ENCODE measurements around the gene ALLC. TPM values are rescaled to one million over a fixed set of nuclear protein-coding genes. Genes with fewer than 3 reads are reported as not detected.
"Not testable (repeated sequence)": the region's sequence is repeated elsewhere in the genome, so short reads cannot be mapped to it uniquely, and the experiment has no call there.

ALLC gene
- polyA plus RNA-seq (2013, experiment 1 of 4), result not detected
- polyA plus RNA-seq (2013, experiment 2 of 4), result not detected
- not detected for polyA plus RNA-seq (2013, experiment 3 of 4)
- not detected for polyA plus RNA-seq (2013, experiment 4 of 4)

DNA sequence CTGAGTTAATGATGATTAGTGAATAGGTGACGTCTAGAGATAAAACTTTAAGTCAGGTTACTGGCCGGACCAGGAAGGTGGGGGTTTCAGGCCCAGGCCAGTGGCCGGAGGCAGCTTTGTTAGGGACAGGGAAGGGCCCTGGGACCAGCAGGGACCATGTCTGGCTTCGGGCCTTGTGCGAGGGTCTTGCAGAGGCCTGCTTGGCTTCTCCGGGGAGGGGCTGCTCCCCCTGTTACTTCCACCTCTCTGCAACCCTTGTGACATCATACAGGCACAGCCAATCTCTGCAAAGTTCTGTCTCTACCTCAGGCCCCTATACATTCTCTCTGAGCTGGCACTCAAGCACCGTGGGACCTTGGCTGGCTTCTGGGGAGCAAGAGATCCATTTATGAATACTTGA is at the start of gene ALLC:
TSS of gene ALLC (plus strand) at position 320 of the 400 bp plus-strand sequence. CDS start 12,958 bp downstream, outside the sequence.
- Histone ChIP-seq H3K27me3 (ENCODE audit: control insufficient read depth, insufficient read depth, low read length, poor library complexity, severe bottlenecking) (no peaks in the 10 kb centered on the region), H3K27ac (ENCODE audit: insufficient read depth, low read depth, low read length, poor library complexity, severe bottlenecking) (no peak within 1 kb of the TSS)
- WGBS, 2 experiments, result 90 to 92% methylated on average over 7 of the region's 7 CpGs

DNA sequence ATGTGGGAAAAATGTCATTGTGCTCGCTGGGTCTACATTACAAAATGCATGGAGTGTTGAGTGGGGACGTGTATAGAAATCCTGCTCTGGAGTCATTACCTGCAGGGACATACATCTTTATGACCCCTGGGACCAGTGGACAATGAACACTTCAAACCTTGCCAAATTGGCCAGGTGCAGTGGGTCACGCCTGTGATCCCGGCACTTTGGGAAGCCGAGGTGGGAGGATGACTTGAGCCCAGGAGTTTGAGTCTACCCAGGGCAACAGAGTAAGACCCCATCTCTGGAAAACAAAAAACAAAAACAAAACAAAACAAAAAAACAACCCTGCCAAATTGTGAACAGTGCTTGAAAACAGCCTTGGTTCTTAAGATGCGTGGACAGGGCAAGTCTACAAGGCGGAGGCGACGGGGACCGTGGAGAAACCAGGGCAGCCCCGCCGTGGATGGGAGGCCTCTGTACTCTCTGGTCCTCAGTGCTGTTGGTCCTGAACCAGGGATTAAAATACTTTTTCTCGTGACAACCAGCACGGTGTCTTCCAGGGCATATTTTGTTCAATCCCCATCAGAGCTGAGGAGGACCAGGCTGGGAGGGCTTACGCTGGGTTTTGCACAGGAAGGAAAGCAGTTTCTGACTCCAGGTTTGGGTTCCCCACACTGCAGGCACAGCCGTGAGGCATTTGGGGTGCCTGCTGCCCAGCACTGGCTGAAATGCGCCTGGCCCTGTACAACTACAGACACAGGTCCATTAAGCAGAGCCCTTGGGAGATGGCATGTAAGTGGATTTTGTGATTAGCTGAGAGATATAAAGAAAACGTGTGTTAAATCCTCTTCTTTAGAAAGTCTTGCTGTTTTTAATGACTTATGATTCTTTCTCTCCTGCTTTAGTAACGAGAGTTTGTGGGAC is 49.4 kb upstream of the ALLC start:
- Histone ChIP-seq H3K4me1 (ENCODE audit: control insufficient read depth, insufficient read depth, low read length) (peaks cover 10% of the 10 kb centered on the region), H3K4me3 (ENCODE audit: insufficient read depth, low read depth, low read length) (no peak overlapping the region), H3K9me3 (ENCODE audit: control insufficient read depth, low read length) (no peaks in the 10 kb centered on the region), H3K36me3 (ENCODE audit: control insufficient read depth, insufficient read depth, low read length) (no peaks in the 10 kb centered on the region), H3K27ac (ENCODE audit: insufficient read depth, low read depth, low read length, poor library complexity, severe bottlenecking) (no peak overlapping the region), H3K27me3 (ENCODE audit: control insufficient read depth, insufficient read depth, low read length, poor library complexity, severe bottlenecking) (peaks cover 63% of the 10 kb centered on the region)
- WGBS, 2 experiments, result 93 to 94% methylated on average over 18 to 19 of the region's 19 CpGs

More for the DNA sequence above, at the start of gene ALLC:
- H3K36me3 ChIP-seq (ENCODE audit: control insufficient read depth, insufficient read depth, low read length), result no peaks in the 10 kb centered on the region
- no peaks in the 10 kb centered on the region for H3K9me3 ChIP-seq (ENCODE audit: control insufficient read depth, low read length)
- H3K4me1 ChIP-seq (ENCODE audit: control insufficient read depth, insufficient read depth, low read length), result peaks cover 19% of the 10 kb centered on the region
- H3K4me3 ChIP-seq (ENCODE audit: insufficient read depth, low read depth, low read length), result no peak within 1 kb of the TSS

DNA sequence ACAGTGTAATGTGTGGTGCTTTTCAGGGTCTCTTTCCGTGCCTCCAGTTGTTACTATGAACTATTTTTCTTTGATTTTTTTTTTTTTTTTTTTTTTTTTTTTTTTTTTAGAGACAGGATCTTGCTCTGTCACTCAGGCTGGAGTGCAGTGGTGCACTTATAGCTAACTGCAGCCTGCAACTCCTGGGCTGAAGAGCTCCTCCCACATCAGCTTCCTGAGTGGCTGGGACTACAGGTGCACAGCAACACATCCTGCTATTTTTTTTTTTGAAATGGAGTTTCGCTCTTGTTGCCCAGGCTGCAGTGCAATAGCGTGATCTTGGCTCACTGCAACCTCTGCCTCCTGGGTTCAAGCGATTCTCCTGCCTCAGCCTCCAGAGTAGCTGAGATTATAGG is 48.7 kb upstream of the ALLC start:
- not testable (repeated sequence) for H3K9me3 ChIP-seq (ENCODE audit: control insufficient read depth, low read length); H3K36me3 ChIP-seq (ENCODE audit: control insufficient read depth, insufficient read depth, low read length); H3K4me1 ChIP-seq (ENCODE audit: control insufficient read depth, insufficient read depth, low read length); H3K4me3 ChIP-seq (ENCODE audit: insufficient read depth, low read depth, low read length); H3K27ac ChIP-seq (ENCODE audit: insufficient read depth, low read depth, low read length, poor library complexity, severe bottlenecking)
- 89 to 97% methylated on average over 3 of the region's 4 CpGs for WGBS, 2 experiments
- H3K27me3 ChIP-seq (ENCODE audit: control insufficient read depth, insufficient read depth, low read length, poor library complexity, severe bottlenecking), result peaks cover 63% of the 10 kb centered on the region

GRCh38 chr2:3610415-3610814 is 47.6 kb upstream of the ALLC start:
- Histone ChIP-seq H3K27me3 (ENCODE audit: control insufficient read depth, insufficient read depth, low read length, poor library complexity, severe bottlenecking) (peaks cover 63% of the 10 kb centered on the region), H3K9me3 (ENCODE audit: control insufficient read depth, low read length) (no peaks in the 10 kb centered on the region), H3K4me3 (ENCODE audit: insufficient read depth, low read depth, low read length) (no peak overlapping the region), H3K27ac (ENCODE audit: insufficient read depth, low read depth, low read length, poor library complexity, severe bottlenecking) (no peak overlapping the region), H3K4me1 (ENCODE audit: control insufficient read depth, insufficient read depth, low read length) (peaks cover 10% of the 10 kb centered on the region), H3K36me3 (ENCODE audit: control insufficient read depth, insufficient read depth, low read length) (no peaks in the 10 kb centered on the region)
- WGBS, 2 experiments, result 94 to 96% methylated on average over 9 of the region's 9 CpGs

GRCh38 chr2:3610881-3611505 is 47.0 kb upstream of the ALLC start:
- H3K4me3 ChIP-seq (ENCODE audit: insufficient read depth, low read depth, low read length), result no peak overlapping the region
- no peaks in the 10 kb centered on the region for H3K36me3 ChIP-seq (ENCODE audit: control insufficient read depth, insufficient read depth, low read length)
- H3K9me3 ChIP-seq (ENCODE audit: control insufficient read depth, low read length), result no peaks in the 10 kb centered on the region
- H3K4me1 ChIP-seq (ENCODE audit: control insufficient read depth, insufficient read depth, low read length), result peaks cover 10% of the 10 kb centered on the region
- WGBS, 2 experiments, result 83 to 86% methylated on average over 23 of the region's 23 CpGs
- H3K27me3 ChIP-seq (ENCODE audit: control insufficient read depth, insufficient read depth, low read length, poor library complexity, severe bottlenecking), result peaks cover 58% of the 10 kb centered on the region
- peak overlapping the region; percentile 40 for H3K27ac ChIP-seq (ENCODE audit: insufficient read depth, low read depth, low read length, poor library complexity, severe bottlenecking)

- no peak overlapping the region for H3K4me3 ChIP-seq (ENCODE audit: insufficient read depth, low read depth, low read length)
- WGBS, 2 experiments, result 58 to 62% methylated on average over 7 to 10 of the region's 11 CpGs
- H3K9me3 ChIP-seq (ENCODE audit: control insufficient read depth, low read length), result no peaks in the 10 kb centered on the region
- H3K36me3 ChIP-seq (ENCODE audit: control insufficient read depth, insufficient read depth, low read length), result no peaks in the 10 kb centered on the region
- H3K4me1 ChIP-seq (ENCODE audit: control insufficient read depth, insufficient read depth, low read length), result peaks cover 10% of the 10 kb centered on the region
- peaks cover 55% of the 10 kb centered on the region for H3K27me3 ChIP-seq (ENCODE audit: control insufficient read depth, insufficient read depth, low read length, poor library complexity, severe bottlenecking)
- H3K27ac ChIP-seq (ENCODE audit: insufficient read depth, low read depth, low read length, poor library complexity, severe bottlenecking), result no peak overlapping the region
These were observed 46.4 kb upstream of the ALLC start for GRCh38 chr2:3611589-3611988.

DNA sequence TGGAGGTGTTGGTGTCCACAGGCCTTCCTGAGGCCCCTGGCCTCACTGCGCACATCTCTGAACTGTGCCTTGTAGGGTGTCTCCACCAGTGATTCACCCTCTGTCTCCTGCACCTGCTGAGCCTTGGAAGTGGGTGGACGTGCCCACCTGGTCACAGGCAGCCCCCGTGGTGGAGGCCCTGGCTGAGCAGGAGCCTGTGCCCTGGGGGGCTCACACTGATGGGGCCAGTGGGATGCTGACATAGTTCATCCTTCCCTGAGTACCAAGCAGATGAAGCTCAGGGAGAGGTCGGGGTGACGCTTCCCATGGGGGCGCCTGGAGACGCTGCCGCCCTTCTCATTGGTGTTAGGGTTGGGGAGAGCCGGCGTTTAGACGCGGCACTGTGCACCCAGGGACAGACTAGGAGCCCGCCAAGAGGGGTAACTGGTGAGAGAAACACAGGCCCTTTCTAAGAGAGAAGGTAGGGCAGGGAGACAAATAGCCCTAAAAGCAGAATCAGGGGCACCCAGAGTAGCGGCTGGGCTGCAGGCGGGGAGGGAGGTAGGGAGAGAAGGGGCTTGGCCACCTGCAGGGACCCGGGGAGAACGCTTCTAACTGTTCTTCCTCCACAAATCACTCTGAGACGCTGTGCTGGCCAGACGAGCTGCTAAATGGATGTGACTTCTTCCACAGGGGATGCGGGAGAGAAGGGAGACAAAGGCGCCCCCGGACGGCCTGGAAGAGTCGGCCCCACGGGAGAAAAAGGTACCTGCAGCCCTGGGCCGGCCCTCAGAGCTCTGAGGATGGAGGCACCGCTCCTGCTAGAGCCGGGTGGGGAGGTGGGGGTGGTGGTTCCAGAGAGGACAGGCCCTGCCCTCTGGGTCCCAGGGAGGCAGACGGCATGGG is 45.1 kb upstream of the ALLC start:
- Histone ChIP-seq H3K27me3 (ENCODE audit: control insufficient read depth, insufficient read depth, low read length, poor library complexity, severe bottlenecking) (peaks cover 52% of the 10 kb centered on the region), H3K4me3 (ENCODE audit: insufficient read depth, low read depth, low read length) (no peak overlapping the region), H3K4me1 (ENCODE audit: control insufficient read depth, insufficient read depth, low read length) (peaks cover 10% of the 10 kb centered on the region), H3K27ac (ENCODE audit: insufficient read depth, low read depth, low read length, poor library complexity, severe bottlenecking) (no peak overlapping the region), H3K36me3 (ENCODE audit: control insufficient read depth, insufficient read depth, low read length) (no peaks in the 10 kb centered on the region), H3K9me3 (ENCODE audit: control insufficient read depth, low read length) (no peaks in the 10 kb centered on the region)
- WGBS, 2 experiments, result 92 to 95% methylated on average over 29 of the region's 29 CpGs

GRCh38 chr2:3613524-3613905 is 44.5 kb upstream of the ALLC start:
- H3K36me3 ChIP-seq (ENCODE audit: control insufficient read depth, insufficient read depth, low read length), result no peaks in the 10 kb centered on the region
- no peaks in the 10 kb centered on the region for H3K9me3 ChIP-seq (ENCODE audit: control insufficient read depth, low read length)
- peaks cover 45% of the 10 kb centered on the region for H3K27me3 ChIP-seq (ENCODE audit: control insufficient read depth, insufficient read depth, low read length, poor library complexity, severe bottlenecking)
- H3K4me1 ChIP-seq (ENCODE audit: control insufficient read depth, insufficient read depth, low read length), result peaks cover 10% of the 10 kb centered on the region
- H3K27ac ChIP-seq (ENCODE audit: insufficient read depth, low read depth, low read length, poor library complexity, severe bottlenecking), result no peak overlapping the region
- no peak overlapping the region for H3K4me3 ChIP-seq (ENCODE audit: insufficient read depth, low read depth, low read length)
- 93 to 94% methylated on average over 12 of the region's 12 CpGs for WGBS, 2 experiments

DNA sequence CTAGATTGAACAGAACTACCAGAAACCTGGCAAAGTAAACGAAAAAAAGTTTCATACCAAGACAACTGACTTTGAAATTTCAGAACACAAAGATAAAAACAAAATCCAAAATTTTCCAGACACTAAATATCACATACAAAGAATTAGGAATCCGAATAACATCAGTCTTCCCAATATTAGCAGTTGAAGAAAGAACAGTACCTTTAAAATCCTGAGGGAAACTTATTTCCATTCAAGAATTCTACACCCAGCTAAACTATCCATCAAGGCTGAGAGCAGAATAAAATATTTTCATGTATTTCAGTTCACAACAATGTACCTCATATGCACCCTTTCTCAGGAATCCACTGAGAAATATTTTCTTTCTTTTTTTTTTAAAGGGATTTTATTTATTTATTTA is 43.3 kb upstream of the ALLC start:
- not testable (repeated sequence) for H3K27ac ChIP-seq (ENCODE audit: insufficient read depth, low read depth, low read length, poor library complexity, severe bottlenecking); H3K9me3 ChIP-seq (ENCODE audit: control insufficient read depth, low read length); H3K4me3 ChIP-seq (ENCODE audit: insufficient read depth, low read depth, low read length); H3K4me1 ChIP-seq (ENCODE audit: control insufficient read depth, insufficient read depth, low read length); H3K36me3 ChIP-seq (ENCODE audit: control insufficient read depth, insufficient read depth, low read length)
- peaks cover 33% of the 10 kb centered on the region for H3K27me3 ChIP-seq (ENCODE audit: control insufficient read depth, insufficient read depth, low read length, poor library complexity, severe bottlenecking)
- WGBS, 2 experiments, result 54 to 92% methylated on average over 2 of the region's 2 CpGs

Data from ectodermal cell (in vitro differentiated cells).